ENCODE measurements around the gene BCDIN3D. TPM values are rescaled to one million over a fixed set of nuclear protein-coding genes. Genes with fewer than 3 reads are reported as not detected.

Gene BCDIN3D, protein sequence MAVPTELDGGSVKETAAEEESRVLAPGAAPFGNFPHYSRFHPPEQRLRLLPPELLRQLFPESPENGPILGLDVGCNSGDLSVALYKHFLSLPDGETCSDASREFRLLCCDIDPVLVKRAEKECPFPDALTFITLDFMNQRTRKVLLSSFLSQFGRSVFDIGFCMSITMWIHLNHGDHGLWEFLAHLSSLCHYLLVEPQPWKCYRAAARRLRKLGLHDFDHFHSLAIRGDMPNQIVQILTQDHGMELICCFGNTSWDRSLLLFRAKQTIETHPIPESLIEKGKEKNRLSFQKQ
- polyA plus RNA-seq (2012; ENCODE audit: insufficient read depth, insufficient read length, low read depth), result 10.0 TPM

DNA sequence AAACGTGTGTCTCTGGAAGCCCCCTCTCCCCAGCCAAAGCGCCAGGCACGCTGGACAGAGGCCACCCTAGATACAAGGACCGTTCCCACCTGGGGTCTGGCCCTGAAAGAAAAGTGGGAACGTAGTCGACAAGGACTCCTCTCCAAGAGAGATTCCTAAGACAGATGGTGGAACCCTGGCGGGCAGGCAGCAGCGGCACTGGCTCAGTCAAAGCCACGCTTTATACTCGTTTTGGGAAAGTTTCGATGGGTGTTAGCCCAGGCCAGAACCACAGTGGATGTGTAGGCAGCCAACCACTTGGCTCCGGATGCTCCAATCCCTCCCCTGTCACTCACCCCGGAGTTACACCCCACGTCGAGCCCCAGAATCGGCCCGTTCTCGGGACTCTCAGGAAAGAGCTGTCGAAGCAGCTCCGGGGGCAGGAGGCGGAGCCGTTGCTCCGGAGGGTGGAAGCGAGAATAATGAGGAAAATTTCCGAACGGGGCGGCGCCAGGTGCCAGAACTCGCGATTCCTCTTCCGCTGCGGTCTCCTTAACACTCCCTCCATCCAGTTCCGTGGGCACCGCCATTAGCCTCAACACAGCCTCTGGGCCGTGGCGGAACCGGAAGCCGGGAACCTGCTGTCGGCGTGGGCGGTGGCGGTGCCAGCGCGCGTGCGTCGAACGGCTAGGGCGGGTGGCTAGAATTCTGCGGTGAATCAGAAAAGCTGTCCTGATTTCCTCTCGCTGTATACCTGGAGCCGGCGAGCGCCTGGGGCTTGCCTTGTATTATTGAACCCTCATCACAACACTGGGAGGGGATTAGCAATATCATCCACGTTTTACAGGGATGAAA, at the start of gene BCDIN3D:
Gene BCDIN3D, minus strand, starts transcription at position 588 of the 834 bp plus-strand sequence. Its CDS starts 19 bp downstream, at position 569.
- H3K36me3 ChIP-seq, result no peaks in the 10 kb centered on the region
- DNase-seq, result peak; percentile 94
- no peaks in the 10 kb centered on the region for H3K9me3 ChIP-seq
- H3K4me3 ChIP-seq (ENCODE audit: low read depth, low read length), result peak within 1 kb of the TSS; percentile 75
- H3K27me3 ChIP-seq, result no peaks in the 10 kb centered on the region
- peaks cover 5% of the 10 kb centered on the region for H3K4me1 ChIP-seq
- TF ChIP-seq CTCF (IDR thresholded peaks at IDR 0.05; ENCODE audit: low read depth, low read length), result no peak

- H3K27me3 ChIP-seq, result no peaks in the 10 kb centered on the region
- H3K4me1 ChIP-seq, result peaks cover 31% of the 10 kb centered on the region
- DNase-seq, result no peak
These were observed 49.3 kb upstream of the BCDIN3D start for GRCh38 chr12:49892084-49892731.

GRCh38 chr12:49891476-49891875, 48.6 kb upstream of the BCDIN3D start:
- DNase-seq, result no peak
- Histone ChIP-seq H3K36me3 (peaks cover 15% of the 10 kb centered on the region; the same call in 1 of the 2 replicates), H3K9me3 (no peaks in the 10 kb centered on the region), H3K4me3 (ENCODE audit: low read depth, low read length) (no peak overlapping the region), H3K4me1 (peaks cover 31% of the 10 kb centered on the region), H3K27me3 (no peaks in the 10 kb centered on the region)
- TF ChIP-seq CTCF (IDR thresholded peaks at IDR 0.05; ENCODE audit: low read depth, low read length), result no peak

More at GRCh38 chr12:49892084-49892731, 49.3 kb upstream of the BCDIN3D start:
- no peak for TF ChIP-seq CTCF (IDR thresholded peaks at IDR 0.05; ENCODE audit: low read depth, low read length)
- Histone ChIP-seq H3K9me3 (no peaks in the 10 kb centered on the region), H3K4me3 (ENCODE audit: low read depth, low read length) (no peak overlapping the region), H3K36me3 (peaks cover 12% of the 10 kb centered on the region; the same call in 1 of the 2 replicates)

DNA sequence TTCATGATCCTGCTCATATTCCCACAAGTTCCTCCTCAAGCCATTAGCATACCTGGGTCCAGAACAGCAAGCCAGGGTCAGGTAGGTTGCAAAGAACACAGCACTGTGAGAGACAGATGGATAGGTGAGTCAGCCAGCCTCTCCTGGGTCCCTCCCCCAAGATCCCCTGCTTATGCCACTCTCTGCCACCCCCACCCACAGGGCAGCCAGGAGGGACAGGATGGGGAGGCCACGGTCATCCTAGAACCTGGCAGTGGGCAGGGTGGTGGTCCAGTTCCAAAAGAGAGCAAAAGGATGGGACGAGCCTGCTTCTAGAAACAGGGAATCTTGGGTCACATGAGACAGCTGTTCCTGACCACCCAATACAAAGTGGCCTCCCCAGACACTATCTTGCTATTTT, 48.1 kb upstream of the BCDIN3D start:
- no peak for DNase-seq
- Histone ChIP-seq H3K27me3 (no peaks in the 10 kb centered on the region), H3K36me3 (peaks cover 15% of the 10 kb centered on the region; the same call in 1 of the 2 replicates), H3K9me3 (no peaks in the 10 kb centered on the region), H3K4me3 (ENCODE audit: low read depth, low read length) (no peak overlapping the region), H3K4me1 (peaks cover 31% of the 10 kb centered on the region)
- TF ChIP-seq CTCF (IDR thresholded peaks at IDR 0.05; ENCODE audit: low read depth, low read length), result no peak

- no peak for TF ChIP-seq CTCF (IDR thresholded peaks at IDR 0.05; ENCODE audit: low read depth, low read length)
- DNase-seq, result no peak
- Histone ChIP-seq H3K36me3 (peaks cover 15% of the 10 kb centered on the region; the same call in 1 of the 2 replicates), H3K9me3 (no peaks in the 10 kb centered on the region), H3K4me3 (ENCODE audit: low read depth, low read length) (no peak overlapping the region), H3K27me3 (no peaks in the 10 kb centered on the region), H3K4me1 (peaks cover 31% of the 10 kb centered on the region)
These were observed 47.2 kb upstream of the BCDIN3D start for GRCh38 chr12:49890096-49890461.

All from BE2C (cell line).